Measurements from ENCODE around the gene ZNF302.
A peak's percentile ranks its signal among the peaks of the same experiment; 100 is the strongest.
"Not testable (repeated sequence)": the region's sequence is repeated elsewhere in the genome, so short reads cannot be mapped to it uniquely, and the experiment has no call there.

ZNF302 gene

GRCh38 chr19:34678085-34678412, 571 bp downstream of the ZNF302 start:
- no peak for TF ChIP-seq CTCF (IDR thresholded peaks at IDR 0.05; ENCODE audit: control insufficient read depth, insufficient read depth, low read depth, low read length, missing control alignments)
- DNase-seq (ENCODE audit: low read depth) = no peak
- H3K4me3 ChIP-seq (ENCODE audit: control insufficient read depth, low read depth, low read length) = peak overlapping the region; percentile 51

- DNase-seq (ENCODE audit: low read depth) = no peak
- peak overlapping the region; percentile 51 for H3K4me3 ChIP-seq (ENCODE audit: control insufficient read depth, low read depth, low read length)
- no peak for TF ChIP-seq CTCF (IDR thresholded peaks at IDR 0.05; ENCODE audit: control insufficient read depth, insufficient read depth, low read depth, low read length, missing control alignments)
These were observed 943 bp downstream of the ZNF302 start for GRCh38 chr19:34678421-34678820.

- TF ChIP-seq CTCF (IDR thresholded peaks at IDR 0.05; ENCODE audit: control insufficient read depth, insufficient read depth, low read depth, low read length, missing control alignments) = no peak
- DNase-seq (ENCODE audit: low read depth) = no peak
- no peak overlapping the region for H3K4me3 ChIP-seq (ENCODE audit: control insufficient read depth, low read depth, low read length)
These were observed 4.0 kb downstream of the ZNF302 start for GRCh38 chr19:34681478-34681877.

- not testable (repeated sequence) for H3K4me3 ChIP-seq (ENCODE audit: control insufficient read depth, low read depth, low read length); DNase-seq (ENCODE audit: low read depth)
These were observed 7.8 kb downstream of the ZNF302 start for GRCh38 chr19:34685266-34685665.

GRCh38 chr19:34686455-34686854, 9.0 kb downstream of the ZNF302 start:
- TF ChIP-seq CTCF (IDR thresholded peaks at IDR 0.05; ENCODE audit: control insufficient read depth, insufficient read depth, low read depth, low read length, missing control alignments) = no peak
- no peak for DNase-seq (ENCODE audit: low read depth)
- no peak overlapping the region for H3K4me3 ChIP-seq (ENCODE audit: control insufficient read depth, low read depth, low read length)

- no peak for DNase-seq (ENCODE audit: low read depth)
- TF ChIP-seq CTCF (IDR thresholded peaks at IDR 0.05; ENCODE audit: control insufficient read depth, insufficient read depth, low read depth, low read length, missing control alignments) = no peak
- no peak overlapping the region for H3K4me3 ChIP-seq (ENCODE audit: control insufficient read depth, low read depth, low read length)
These were observed 9.9 kb downstream of the ZNF302 start for GRCh38 chr19:34687348-34687747.

- TF ChIP-seq CTCF (IDR thresholded peaks at IDR 0.05; ENCODE audit: control insufficient read depth, insufficient read depth, low read depth, low read length, missing control alignments) = no peak
- H3K4me3 ChIP-seq (ENCODE audit: control insufficient read depth, low read depth, low read length) = no peak overlapping the region
- no peak for DNase-seq (ENCODE audit: low read depth)
These were observed 11.1 kb downstream of the ZNF302 start for GRCh38 chr19:34688592-34688991.

Data from AG09309 (cell line).